HuH-7 (cell line): ENCODE data around the gene RAB6C.
"Not testable (repeated sequence)": the region's sequence is repeated elsewhere in the genome, so short reads cannot be mapped to it uniquely, and the experiment has no call there.

Experiments
- DNase-seq: peaks from one replicate; pipeline ENCODE4 v3.0.0; 2011; ENCODE audit warnings: low spot score

RAB6C gene

DNA sequence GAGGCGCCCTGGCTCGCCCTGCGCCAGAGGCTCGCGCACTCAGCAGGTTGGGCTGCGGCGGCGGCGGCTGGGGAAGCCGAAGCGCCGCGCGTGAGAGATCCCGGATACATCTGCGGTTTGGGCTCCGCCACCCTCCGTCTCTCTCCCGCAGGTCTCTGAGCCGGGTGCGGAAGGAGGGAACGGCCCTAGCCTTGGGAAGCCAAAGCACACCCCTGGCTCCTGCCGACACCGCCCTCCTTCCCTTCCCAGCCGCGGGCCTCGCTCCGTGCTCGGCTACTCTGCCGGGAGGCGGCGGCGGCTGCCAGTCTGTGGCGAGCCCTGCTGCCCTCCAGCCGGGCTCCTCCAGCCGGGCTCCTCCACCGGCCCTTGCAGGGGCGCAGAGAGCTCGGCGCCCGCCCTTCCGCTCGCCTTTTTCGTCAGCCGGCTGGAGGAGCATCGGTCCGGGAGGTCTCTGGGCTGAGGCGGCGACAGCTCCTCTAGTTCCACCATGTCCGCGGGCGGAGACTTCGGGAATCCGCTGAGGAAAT is at the start of gene RAB6C:
RAB6C (plus strand) TSS at position 38 of the 527 bp plus-strand sequence; CDS start at position 488, 450 bp downstream.
- DNase-seq = not testable (repeated sequence)

DNA sequence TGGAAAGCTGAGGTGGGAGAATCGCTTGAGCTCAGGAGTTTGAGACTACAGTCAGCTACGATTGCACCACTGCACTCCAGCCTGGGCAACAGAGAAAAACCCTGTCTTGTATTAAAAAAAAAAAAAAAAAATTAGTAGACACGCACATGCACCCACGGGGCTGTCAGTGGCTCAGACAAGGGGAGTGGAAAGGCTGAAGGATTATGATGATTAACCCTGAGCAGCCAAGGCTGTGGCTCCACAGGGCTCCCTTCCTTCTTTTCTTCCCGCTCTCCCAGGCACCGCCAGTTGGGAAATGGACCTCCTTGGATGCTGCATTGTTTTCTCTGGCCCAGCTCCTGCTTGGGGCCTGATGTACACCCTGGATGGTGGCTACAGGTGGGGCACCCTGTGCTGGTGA is 49.0 kb upstream of the RAB6C start:
- DNase-seq = no peak

DNA sequence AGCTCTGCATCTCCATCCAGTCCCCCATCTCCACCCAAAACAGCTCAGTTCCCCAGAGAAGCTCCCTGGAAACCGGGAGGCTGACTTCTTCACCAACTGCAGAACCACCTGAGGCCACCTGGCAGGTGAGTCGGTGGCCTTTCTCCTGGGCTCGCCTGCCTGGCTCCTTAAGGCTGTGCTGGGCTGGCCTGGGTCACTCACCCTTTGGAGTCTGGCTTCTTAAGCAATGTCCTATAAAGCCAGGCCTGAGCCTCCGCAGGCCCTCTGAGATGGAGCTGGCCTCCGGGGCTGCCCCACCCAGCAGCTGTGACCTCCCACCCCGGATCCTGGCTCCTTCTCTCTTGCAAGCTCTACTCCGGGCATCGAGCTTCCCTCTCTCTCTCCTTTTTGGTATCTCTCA is 46.1 kb upstream of the RAB6C start:
- not testable (repeated sequence) for DNase-seq

DNA sequence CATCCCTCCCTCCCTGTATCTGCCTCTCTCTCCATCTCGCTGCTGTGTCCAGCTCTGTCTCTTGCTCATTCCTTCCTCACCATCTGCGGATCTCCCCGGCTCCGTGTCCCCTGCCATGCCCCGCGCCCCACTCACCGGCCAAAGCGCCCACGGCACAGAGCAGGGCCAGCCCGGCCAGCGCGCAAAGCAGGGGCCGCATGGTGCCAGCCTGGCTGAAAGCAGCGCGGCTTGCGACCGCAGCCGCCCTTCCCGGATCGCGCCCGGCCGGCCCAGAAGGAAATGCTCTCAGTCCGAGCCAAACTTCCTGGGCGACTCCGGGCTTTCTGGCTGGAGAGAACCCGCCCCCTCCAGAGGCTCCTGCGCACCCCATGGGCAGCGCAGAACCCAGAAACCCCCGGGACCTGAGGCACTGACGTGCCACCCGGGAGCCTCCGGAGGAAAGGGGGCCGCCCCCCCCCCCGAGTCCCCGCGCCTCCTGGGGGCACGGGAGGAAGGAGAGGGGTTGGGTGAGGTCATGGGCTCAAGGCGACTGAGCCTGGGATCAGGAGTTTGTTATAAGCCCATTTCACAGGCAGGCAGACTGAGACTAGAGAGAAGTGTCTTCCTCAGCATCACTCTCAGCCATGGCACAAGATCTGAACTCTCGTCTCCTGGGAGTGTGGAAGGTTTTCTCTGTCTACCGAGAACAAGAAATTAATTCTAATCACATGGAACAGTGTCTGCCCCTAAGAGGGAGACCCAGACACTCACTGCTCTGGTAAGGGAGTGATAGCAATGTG is 45.2 kb upstream of the RAB6C start:
- no peak for DNase-seq

DNA sequence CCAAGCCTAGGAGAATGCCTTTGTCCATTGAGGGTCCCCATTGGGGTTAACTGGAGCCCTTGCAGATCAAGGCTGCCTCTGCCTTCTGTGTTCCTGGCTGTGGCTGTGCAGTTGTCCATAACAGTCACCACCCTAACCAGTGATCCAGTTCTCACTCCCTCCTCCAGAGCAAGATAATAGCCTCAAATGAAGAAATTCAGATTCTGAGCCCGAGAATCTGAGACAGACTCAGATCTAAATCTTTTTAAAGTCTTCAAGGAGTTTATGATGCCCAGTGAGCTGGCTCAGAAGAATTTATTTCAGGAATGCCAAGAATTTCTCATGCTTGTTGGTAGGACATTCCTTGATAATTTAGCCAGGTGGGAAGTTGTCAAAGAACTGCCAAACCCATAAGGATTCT is 44.3 kb upstream of the RAB6C start:
- no peak for DNase-seq

DNA sequence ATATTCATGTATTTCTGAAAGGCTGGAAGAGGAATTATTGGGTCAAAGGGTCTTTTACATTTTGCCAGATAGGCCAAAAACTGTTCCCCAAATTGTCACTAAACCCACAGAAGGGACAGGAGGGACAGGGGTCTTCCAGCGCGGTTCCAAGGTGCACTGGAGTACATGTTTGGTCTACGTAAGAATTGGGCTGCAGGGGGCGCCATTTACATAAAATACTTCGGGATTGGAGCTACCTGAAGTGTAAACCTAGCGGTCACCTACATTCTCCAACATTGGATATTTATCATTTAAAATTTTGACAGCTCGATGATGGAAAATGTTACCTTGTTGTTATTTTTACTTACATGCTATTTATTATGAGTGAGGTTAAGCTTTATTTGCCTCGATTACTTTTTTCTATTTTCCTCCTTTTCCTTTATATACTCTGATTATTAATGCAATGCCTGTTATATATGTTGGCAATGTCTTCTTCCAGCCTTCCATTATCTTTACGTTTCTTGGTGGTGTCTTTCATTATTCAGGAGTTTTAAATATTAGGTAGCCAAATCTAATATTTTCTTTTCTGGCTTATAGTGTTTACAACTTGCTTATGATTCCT is 43.0 kb upstream of the RAB6C start:
- DNase-seq = peak; percentile 67

DNA sequence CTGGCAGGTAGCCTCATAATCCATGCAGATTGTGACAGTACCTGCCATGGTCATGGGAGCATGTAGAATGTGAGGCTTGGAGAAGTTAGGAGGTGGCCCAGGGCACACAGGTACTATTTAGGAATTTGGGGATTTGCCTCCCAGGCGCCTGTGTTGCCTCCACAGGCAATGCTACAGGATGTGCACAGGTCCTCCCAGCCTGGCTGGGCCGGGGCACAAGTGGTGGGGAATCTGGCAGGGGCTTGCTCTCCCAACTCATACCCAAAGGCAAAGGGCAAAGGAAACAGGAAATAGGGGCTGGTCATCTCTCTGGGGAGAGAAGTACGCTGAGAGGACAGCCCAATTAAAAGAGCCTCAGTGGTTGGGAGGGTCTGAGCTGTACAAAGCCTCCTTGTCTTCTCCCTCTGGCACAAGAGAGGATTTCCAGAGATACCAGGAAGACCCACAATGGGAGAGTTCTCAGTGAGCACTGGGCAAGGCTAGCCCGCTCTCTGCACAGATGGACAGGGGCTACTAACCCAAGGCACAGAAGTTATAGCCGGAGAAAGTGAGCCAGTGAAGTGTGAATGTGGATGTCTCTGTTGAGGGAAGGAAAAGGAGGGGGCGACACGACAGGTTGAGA is 40.5 kb upstream of the RAB6C start:
- DNase-seq = not testable (repeated sequence)

DNA sequence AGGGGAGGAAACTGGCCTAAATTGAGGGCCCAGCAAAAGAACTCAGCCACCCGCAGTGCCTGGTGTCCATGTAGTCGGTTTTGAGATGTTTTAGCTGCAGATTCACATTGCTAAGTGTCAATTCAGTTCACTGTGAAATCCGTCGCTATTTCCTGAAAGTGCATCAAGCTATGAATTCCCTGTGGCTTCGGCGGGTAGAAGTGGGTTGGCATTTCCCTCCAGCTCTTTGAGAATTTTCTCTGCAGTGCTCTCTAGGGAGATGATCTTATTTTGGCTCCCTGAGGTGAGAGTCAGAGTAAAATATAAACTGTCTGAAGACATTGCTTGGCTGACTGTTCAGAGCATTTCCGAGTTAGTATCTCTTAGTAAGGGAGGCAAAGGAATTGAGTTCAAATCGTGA is 36.0 kb upstream of the RAB6C start:
- not testable (repeated sequence) for DNase-seq

DNA sequence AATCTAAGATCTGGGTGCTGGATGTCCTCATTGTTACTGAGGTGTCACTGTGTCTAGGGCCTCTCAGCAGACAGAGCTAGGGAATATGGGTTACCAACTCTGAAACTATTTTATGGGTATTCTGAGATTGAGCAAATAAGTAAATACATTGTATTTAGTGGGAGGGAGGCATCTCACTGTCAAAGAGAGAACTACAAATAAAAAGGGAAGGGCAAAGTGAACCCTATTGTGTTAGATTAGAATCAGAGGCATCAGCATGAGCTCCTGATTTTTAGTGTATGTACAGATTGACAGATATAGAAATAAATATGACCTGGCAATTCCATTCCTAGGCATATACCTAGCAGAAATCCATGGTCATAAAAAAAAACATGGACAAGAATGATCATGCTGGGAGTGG is 33.9 kb upstream of the RAB6C start:
- no peak for DNase-seq

DNA sequence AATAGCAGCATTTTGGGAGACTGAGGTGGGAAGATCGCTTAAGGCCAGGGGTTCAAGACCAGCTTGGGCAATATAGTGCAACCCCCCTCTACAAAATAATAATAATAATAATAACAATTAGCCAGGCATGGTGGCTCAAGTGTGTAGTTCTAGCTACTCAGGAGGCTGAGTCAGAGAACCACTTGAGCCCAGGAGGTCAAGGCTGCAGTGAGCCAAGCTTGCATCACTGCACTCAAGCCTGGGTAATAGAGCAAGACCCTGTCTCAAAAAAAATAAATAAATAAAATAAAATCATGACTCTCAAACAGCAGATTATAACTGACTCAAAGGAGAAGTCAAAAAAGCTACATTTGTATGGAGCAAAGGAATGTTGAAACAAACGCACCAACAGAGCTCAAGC is 31.8 kb upstream of the RAB6C start:
- DNase-seq = not testable (repeated sequence)

DNA sequence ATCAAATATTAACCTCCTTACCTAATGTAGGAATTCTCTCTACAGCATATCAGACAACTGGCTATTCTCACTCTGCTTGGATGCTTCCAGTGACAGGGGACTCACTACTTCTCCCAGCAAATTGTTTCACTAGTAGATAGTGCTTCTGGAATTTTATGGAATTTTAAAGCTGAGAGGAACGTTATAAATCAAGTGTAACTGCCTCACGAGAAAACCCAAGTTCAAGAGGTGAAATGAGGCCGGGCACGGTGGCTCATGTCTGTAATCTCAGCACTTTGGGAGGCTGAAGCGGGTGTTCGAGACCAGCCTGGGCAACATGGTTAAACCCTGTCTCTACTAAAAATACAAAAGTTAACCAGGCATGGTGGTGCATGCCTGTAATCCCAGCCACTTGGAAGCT is 23.3 kb upstream of the RAB6C start:
- not testable (repeated sequence) for DNase-seq

DNA sequence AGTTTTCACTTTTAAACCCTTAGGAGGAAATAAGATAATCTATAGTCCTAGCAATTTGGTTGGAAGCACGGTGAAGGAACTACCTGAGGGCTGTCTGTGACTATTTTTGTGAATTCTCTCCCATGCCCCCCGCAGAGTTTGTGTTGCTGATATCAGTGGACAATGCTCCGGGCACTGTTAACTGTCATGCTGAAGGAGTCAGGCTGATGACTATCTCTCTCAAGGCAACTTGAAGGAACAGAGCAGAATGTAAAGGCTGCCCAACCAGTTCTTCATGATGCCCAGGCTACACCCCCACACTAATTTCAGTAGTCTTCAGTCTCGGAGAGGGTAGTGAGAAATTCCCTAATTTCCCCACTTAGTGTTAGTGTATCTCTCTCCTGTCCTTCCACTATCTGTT is 21.6 kb upstream of the RAB6C start:
- no peak for DNase-seq

DNA sequence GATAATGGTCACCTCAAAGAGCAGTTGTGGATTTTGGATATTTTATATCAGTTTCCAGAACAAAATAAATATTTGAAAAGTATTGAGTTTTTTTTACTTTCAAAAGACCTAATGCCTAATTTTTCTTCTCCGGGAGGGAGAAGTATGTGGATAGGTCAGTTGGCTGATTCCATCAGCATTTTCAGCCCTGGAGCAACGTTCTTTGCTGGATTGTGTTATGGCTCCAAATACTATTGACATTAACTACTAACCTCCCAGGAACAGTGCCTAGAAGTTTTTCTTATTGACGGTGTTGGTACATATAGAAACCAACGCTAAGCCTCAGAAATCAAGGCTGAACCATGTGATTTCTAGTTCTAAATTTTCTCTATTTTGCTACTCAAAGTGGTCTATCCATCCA is 20.7 kb upstream of the RAB6C start:
- DNase-seq = not testable (repeated sequence)

DNA sequence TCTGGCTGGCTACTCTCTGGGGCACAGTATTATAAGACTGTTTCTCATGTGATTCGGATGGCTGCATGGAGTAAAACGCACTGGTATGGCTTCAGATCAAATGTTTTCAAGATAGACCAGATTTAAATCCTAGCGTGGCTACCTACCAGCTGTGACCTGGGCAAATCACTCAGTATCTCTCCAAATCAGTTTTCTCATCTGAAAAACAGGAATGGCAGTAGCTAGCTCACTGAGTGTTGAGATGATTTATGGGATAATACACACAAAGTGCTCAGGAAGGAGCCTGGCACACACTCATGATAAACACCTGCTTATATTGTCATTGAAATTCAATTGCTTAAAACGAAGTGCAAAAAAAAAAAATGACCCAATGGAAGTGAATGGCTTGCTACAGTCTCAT is 10.9 kb upstream of the RAB6C start:
- DNase-seq = not testable (repeated sequence)

DNA sequence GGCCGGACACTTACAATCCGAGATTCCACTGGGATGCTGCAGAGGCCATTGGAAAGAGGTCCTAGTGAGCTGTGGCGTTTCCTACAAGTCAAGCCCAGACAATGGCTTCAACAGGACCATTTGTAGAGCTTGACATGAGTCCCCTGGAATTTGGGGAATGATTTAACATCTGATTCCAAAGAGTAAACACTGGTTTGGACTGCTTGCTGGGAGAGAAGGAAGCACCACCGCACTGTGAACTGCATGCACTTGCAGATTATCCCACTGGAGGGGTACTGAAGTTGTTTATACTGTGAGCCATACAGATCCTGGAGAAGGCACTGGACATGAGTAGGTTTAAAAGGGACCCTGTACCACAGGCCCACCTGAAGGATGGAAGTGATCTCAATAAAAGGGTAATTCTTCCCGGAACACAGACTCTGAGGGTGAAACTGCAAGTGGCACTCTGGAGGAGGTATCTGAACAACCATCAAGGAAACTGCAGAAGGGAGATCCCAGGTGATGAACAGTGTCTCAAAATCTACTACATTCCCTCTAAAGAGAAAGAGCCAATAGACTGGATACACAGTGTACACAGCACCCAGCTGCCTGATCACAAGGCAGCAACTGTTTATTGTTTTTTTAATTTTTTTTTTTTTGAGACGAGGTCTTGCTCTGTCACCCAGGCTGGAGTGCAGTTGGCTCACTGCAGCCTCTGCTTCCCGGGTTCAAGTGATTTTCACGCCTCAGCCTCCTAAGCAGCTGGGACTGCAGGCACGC is 4.3 kb upstream of the RAB6C start:
- DNase-seq = no peak

DNA sequence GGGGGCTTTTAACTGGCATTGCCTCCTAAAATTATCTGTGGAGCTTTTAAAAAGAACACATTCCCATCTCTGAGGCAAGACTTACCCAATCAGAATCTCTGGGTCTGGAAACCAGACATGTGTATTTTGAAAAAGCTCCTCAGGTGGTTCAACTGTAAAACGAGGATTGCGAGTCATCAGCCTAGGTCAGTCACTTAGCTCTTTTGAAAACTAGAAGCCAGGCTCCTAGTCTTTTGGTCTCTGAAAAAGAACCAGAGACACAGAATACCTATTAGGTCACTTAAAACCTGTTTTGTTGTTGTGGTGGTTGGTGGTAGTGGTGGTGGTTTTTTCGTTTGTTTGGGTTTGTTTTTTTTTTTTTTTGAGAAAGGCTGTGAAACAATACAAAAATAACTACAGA is 2.5 kb upstream of the RAB6C start:
- not testable (repeated sequence) for DNase-seq

DNA sequence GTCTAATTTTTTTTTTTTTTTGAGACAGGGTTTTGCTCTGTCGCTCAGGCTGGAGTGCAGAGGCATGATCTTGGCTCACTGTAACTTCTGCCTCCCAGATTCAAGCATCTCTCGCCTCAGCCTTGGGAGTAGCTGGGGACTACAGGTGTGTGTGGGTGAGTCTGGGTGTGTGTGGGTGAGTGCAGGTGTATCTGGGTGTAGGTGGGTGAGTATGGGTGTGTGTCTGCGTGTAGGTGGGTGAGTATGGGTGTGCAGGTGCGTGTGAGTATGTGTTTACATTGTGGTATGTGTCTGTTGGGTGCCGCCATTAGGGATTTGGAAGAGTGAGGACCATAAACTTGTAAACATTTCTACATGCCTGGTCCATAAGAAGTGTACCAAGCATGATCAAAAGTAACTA is 1.5 kb upstream of the RAB6C start:
- DNase-seq = no peak

DNA sequence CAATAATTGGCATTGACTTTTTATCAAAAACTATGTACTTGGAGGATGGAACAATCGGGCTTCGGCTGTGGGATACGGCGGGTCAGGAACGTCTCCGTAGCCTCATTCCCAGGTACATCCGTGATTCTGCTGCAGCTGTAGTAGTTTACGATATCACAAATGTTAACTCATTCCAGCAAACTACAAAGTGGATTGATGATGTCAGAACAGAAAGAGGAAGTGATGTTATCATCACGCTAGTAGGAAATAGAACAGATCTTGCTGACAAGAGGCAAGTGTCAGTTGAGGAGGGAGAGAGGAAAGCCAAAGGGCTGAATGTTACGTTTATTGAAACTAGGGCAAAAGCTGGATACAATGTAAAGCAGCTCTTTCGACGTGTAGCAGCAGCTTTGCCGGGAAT is 780 bp downstream of the RAB6C start:
- not testable (repeated sequence) for DNase-seq

DNA sequence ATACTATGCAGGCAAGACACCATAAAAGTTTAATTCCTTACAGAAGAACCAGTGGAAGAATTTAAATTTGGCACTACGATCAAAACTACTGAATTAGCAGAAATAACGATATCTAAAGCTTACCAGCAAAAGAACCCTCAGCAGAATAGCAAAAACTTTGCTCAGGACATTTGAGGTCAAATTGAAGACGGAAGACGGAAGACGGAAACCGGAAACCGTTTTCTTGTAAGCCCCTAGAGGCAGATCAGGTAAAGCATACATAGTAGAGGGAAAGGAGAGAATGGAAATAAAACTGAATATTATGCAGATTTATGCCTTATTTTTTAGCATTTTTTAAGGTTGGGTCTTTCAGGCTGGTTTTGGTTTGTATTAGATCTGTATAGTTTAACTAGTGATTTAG is 2.2 kb downstream of the RAB6C start:
- not testable (repeated sequence) for DNase-seq

DNA sequence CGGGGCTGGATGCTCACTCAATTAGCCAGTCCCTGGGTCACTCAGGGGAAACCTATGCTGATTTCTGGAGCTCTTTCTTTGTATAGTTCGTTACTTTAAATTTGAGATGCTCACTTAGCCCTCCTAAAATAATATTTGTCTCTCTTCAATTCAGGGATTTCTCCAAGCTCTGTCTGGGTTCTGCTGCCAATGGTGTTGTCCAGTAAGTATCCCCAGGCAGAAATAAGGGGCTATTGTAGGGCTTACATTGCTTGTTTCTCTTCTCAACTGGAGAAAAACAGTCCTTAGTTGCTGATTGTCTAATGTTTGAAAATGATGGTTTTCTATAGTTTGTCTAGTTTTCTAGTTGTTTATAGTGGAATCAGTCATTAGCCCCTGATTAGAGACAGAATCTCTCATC is 5.0 kb downstream of the RAB6C start:
- DNase-seq = no peak

DNA sequence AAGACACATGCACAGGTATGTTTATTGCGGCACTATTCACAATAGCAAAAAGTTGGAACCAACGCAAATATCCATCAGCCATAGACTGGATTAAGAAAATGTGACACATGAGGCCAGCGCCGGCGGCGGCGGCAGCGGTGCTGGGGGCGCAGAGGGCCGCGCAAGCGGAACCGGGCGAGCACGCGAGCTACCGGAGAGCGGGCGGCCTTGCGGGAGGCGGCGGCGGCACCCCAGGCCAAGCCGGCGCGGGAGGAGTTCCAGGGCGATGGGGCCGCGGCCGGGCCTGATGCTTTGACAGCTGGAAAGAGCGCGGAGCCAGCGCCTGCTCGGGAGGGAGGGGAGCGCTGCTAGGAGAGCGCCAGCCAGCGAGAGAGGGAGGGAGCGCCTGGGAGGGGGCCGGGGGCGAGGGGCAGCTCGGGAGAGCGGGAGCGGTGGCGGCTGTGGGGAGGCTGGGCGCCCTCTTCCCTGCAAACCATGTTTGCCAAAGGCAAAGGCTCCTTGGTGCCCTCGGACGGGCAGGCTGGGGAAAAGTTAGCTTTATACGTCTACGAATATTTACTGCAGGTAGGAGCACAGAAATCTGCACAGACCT is 13.0 kb downstream of the RAB6C start:
- not testable (repeated sequence) for DNase-seq

DNA sequence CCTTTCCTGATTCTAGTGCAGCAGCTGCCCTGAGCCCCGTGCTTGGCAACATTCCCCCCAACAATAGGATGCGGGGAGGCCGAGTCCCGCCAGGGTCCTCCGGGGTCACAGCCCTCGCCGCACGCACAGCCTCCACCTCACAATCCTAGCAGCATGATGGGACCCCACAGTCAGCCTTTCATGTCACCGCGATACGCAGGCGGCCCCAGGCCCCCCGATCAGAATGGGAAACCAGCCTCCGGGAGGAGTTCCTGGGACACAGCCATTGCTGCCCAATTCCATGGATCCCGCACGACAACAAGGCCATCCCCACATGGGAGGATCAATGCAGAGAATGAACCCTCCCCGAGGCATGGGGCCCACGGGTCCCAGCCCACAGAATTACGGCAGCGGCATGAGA is 13.7 kb downstream of the RAB6C start:
- not testable (repeated sequence) for DNase-seq
